NCI-H446 treated with DMSO at 0.1 percent for 48 hours (cell line): ENCODE measurements around the gene DNPEP.
"Not testable (repeated sequence)": the region's sequence is repeated elsewhere in the genome, so short reads cannot be mapped to it uniquely, and the experiment has no call there.

Experiments used
- DNase-seq: peaks from one replicate; lab custom pipeline; 2025; lab: John Stamatoyannopoulos, UW

DNPEP gene

DNA sequence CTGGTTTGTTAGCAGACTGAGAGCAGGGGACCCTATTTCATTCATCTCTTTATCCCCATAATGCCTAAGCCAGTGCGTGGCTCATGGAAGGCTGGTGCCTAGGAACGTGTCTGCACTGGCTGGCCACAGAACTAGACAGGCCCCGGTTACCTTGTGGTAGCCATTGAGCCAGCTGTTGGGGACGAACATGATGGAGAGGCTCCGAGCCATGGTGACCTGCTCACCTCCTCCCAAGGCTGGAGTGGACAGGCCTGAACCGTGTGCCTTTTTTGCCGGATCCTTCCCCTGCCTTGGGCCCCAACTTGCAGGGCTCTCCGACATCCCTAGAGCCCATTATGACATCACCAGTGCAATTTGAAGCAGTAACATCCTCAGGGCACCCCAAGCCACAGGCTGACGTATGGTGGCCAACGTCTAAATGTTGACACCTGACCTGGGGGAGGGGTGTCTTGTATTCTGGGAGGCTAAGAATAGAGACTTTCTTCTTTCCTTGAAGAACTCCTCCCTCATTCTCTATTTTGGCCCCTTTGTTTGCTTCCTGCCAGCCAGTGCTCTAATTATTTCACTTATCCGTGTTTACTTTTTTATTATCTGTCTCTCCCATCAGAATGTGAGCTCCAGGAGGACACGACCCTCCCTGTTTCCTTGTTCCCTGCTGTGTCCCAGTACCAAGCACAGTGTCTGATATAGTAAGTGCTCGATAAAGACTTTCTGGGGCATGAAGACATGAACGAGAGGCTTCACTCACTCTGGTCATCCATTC is 12.2 kb upstream of the DNPEP start:
- no peak for DNase-seq

DNA sequence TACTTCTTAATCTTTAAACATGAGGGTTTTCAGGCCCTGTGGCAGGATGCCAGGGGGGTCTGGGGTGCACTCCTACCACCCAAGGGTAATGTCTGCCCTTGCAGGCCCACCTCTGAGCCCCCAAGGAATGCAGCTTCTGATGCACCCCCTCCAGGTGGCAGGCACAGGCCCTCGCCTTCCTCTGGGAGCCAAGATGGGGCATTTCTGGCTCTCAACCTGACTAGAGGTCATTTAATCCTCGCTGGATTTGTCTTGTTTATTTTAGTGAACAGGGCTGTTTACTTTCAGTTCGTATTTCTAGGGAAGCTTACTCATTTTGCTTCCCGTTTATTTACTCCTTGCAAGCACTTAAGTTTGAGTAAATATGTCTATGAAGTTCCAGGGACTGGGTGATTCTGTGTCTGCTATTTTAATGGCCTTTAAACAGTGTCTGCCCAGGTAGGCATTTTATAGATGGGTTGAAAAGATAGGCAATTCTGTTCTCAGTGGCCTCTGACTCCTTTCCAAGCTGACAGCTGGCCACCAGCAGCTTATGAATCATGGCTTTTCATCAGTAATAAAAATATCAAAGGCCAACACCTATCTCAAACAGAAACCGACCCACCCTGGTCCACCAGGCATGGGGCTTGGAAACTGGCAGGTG is 11.1 kb upstream of the DNPEP start:
- DNase-seq: peak; percentile 11

DNA sequence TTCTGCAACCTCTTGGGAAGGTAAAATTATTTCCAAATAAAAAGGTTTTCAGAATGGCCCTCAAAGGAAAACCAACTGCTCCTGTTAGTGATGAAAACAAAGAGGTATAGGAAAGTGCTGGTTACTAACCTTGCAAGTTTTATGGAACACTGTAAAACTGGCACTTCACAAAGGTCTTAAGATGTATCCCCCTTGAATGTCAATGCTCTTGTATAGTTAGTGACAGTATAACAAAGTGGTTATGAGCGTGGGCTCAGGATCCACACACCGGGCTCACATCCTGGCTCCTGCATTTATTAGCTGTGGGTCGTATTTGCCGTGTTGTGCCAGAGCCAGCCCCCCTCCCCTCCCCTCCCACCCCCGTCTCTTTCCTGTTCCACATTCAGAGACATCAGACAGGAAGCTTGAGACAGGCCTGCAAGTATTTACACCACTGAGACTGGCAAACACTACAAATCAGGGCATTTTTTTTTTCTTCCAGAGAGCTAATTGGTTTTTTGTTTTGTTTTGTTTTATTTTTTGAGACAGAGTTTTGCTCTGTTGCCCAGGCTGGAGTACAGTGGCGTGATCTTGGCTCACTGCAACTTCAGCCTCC is 9.2 kb upstream of the DNPEP start:
- no peak for DNase-seq

DNA sequence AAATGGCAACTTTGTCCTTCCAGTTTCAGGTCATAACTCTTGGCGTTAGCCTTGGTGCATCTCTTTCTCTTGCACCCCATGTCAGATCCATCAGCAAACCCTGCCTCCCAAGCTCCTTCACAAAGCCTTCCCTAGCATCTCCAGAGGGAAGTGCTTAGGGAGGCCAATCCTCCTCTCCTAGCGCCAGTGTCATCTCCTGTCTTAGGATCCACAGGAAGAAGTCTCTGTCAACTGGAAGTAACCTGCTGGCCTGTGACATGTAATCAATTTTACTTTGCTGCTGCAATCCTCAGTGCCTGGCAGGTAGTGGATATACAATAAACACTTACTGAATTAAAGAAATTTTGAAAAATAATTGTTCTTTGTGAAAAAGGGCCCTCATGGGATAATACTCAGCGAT is 7.9 kb upstream of the DNPEP start:
- DNase-seq: no peak

DNA sequence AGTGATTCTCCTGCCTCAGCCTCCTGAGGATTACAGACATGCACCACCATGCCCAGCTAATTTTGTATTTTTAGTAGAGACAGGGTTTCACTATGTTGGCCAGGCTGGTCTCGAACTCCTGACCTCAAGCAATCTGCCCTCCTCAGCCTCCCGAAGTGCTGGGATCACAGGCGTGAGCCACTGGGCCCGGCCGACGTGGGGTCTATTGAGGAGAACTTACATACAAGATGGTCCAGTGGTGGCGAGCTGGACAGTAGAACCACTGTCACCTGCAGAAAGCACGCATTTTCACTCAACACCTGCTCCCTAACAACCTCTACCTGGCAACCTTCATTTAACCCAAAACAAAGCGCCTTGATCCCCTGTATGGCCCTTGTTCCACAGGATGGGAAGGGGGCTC is 7.3 kb upstream of the DNPEP start:
- DNase-seq: not testable (repeated sequence)

DNA sequence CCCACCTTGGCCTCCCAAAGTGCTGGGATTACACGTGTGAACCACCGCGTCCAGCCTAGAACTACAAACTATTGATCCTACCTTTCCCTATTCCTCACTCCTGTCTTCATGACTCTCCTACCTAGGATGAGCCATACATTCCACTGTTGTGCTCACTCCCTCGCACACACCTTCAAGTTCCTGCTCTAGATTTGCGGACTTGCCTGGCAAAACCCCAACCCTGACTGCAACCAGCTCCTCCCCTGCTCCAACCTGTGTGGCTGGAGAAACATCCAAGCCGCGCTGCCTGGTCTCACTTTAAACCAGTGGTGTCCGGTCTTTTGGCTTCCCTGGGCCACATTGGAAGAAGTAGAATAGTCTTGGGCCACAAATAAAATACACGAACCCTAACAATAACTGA is 5.0 kb upstream of the DNPEP start:
- DNase-seq: no peak

DNA sequence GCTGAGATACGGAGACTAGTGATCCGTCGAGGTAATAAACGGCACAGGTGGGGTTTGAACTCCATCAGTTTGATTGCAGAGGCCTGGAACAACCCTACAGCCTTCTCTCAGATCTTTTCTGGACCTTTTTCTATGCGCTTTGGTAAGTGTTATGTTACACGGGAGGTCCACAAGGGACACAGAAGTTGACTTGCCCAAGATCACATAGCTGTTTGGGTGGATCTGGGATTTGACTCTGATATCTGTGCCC is 1.1 kb upstream of the DNPEP start:
- no peak for DNase-seq

DNA sequence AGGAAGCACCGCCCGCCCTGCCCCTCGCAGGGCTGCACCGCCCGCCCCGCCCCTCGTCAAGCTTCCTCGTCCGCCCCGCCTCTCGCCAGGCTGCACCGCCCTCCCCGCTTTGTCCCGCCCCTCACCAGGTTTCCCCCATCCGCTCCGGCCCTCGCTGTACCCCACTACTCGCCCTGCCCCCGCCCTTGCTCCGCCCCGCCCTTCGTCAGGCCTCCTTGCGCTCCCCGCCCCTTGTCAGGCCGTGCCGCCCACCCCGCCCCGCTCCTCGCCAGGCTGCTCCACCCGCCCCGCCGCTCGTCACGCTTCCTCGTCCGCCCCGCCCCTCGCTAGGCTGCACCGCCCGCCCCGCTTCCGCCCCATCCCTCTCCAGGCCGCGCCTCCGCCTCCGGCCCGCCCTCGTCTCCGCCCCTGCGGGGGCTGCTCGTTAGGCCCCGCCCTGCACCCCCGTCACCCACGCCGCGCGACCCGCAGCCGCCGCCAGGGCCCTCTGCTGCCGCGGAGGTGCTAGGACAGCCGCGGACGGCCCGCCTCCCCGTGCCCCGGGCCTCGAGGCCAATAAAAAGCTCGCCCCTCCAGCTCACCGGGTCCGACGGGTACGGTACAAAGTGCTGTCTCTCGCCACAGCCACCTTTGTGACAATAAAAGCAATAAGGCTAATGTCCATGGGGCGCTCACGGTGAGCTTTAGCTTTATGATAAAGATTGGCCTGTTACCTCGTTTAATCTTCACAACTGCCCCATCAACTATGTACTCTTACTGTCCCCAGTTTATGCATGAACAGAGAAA is 602 bp upstream of the DNPEP start:
- peak; percentile 90 for DNase-seq

DNA sequence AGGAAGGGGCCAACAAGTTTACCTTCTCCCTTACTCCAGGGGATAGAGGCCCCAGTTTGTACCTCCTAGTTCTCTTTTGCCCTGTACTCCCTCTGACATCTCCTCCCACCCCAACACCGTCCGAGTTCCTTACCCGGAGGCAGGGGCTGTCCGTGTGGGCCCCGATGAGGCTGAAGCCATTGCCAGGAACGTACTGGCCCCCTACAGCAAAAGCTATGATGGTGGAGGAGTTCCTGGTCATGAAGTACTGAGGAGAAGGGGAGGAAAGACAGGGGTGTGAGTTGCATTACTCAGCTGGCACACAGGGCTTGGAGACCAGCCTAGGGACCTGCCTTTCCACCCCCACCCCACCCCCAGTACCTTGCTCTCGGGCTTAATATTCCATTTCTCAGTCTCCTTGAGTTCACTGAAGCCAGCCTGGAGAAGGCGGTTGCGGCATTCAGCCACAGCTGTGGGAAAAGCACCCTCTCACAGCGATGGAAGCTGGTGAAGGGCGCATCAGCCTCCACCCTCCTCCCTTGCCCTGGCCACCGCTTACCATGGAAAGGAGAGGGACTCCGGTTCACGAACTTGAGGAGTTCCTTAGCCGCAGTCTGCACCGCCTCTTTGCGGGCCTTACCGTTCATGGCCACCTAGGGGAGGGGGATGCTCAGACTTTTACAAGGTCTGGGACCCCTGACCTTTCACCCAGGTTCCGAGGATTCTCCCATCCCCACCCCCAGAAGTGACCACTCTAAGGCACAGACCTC is 1.0 kb downstream of the DNPEP start:
- DNase-seq: no peak

DNA sequence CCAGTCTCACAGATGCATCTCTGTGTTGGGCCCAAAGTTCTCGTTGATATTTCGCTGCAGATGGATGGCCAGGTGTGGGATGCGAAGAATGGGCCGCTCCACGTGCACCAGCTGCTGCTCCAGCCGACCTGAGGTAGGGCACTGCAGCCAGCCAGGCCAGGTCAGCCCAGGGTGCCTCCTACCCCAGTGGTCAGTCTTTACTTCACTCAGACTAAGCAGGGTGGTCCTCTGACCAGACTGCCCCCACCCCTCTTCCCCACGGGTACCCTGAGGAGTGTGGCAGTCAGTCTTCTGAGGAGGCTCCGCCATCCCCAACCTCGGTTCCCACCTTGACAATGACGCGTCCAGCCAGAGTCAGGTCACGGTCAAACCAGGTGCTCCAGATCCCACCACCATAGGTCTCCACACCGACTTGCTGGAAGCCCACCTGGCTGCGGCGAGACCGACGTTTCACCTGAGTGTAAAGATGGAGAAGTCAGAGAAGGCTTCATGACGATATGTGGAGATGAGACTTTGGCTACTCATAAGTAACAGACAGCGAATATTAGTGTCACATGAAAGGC is 1.7 kb downstream of the DNPEP start:
- DNase-seq: no peak

DNA sequence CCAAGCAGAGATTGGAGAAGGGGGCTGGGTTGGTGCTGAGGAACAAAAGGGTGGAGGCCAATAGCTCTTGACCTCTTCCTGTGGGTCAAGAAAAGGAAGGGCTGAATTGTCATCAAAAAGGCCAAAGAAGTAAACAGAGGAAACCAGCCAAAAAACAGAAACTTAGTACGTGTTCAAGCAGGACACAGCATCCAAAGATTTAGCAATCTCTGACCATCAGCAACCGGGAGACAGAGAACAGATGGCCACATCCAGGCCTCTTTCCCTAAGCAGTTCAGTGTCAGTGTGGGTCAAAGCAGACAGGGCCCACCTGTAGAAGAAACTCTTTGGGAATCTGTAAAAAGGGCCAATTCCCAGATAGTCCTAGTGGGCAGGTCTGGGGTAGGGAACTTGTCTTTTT is 2.9 kb downstream of the DNPEP start:
- DNase-seq: no peak

DNA sequence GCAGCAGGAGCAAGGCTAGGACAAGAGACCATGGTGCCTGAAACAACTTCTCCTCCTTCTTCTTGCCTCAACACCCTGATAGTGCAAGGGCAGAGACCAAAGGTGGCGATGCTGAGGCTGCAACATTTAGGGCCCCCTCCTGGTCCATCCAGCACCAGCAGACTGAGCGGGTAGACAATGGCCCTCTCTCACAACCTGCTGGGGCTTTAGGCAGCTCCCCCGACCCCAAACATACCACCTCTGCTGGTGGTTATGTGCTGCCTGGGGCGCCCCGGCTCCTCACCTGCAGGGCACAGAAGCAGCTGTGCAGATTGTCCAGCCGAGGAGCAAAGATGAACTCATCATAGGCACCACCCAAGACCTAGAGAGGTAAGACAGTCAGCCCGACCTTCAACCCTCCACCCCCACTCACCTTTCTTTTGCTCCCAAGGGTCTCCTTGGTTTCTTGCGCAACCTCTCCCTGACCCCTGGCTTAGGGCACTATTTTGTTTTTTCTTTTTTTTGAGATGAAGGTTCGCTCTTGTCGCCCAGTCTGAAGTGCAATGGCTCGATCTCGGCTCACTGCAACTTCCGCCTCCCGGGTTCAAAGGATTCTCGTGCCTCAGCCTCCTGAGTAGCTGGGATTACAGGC is 3.5 kb downstream of the DNPEP start:
- no peak for DNase-seq

DNA sequence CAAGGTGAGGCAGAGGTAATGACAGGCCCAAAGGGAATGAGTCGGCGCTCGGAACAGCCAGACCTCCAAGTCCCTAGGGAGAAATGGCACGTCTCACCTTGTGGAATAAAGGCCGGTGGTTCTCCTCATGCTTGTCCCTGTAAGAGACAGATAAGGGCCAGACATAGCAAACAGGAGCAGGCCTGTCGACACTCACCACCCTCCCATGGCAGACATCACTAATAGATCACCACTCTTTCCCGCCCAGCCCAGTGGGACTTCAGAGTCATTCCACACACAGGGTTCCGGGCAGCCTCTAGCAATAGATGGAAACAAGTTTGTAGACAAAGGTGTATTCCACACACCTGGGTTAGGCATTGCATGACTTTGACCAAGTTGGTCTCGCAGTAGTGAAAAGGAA is 6.3 kb downstream of the DNPEP start:
- no peak for DNase-seq

DNA sequence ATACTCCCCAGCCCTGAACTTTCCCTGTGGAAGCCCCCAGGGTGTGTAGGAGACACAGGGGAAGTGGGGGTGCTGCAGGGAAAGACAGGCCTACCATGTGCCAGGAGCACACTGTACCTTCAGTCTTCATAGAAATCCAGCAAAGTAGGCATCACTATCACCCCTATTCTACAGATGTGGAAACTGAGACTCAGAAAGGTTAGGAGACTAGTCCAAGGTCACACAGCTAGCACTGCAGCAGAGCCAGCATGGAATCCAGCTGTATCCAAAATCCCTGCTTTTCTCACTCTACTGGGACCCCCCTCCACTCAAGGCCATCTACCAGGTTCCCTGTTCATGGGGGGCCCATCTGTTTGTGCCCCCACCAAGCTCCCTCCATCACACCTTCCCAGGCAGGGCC is 6.8 kb downstream of the DNPEP start:
- no peak for DNase-seq

DNA sequence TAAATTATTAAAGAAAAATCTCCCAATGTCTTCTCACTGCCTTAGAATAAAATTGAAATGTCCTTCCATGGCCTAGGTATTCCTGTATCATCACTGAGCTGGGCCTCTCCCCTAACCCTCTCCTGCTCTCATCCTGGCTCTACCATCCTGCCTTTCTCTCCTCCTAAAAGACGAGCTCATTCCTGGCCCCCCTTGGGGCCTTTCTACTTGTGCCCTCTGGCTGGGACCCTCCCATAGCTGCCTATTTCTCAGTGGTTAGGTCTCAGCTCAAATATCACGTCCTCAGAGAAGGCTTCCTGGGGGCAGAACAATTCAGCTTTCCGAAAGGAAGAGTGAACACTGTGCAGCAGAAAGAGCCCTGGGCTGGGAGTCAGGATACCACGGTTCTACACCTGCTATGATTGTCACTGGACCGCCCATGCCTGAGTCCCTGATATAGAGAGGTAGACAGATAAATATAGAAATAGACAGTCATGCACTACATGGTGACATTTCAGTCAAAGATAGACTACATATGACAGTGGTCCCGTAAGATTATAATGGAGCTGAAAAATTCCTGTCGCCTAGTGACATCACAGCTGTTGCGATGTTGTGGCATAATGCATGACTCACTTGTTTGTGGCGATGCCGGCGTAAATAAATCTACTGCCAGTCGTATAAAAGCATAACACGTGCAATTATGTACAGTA is 9.4 kb downstream of the DNPEP start:
- no peak for DNase-seq

DNA sequence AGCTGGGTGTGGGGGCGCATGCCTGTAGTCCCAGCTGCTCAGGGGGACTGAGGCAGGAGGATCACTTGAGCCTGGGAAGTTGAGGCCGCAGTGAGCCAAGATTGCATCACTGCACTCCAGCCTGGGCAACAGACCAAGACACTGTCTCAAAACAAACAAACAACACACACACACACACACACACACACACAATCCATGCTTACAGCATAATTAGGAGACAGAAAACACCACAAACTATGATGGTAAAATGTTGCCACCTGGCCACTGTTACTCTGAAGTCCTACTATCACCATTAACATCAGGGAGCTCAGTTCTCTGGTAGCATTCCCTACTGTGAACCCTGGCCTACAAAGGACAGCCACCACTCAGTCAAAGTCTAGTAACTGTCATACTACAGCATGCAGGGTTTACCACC is 18.3 kb downstream of the DNPEP start:
- no peak for DNase-seq

DNA sequence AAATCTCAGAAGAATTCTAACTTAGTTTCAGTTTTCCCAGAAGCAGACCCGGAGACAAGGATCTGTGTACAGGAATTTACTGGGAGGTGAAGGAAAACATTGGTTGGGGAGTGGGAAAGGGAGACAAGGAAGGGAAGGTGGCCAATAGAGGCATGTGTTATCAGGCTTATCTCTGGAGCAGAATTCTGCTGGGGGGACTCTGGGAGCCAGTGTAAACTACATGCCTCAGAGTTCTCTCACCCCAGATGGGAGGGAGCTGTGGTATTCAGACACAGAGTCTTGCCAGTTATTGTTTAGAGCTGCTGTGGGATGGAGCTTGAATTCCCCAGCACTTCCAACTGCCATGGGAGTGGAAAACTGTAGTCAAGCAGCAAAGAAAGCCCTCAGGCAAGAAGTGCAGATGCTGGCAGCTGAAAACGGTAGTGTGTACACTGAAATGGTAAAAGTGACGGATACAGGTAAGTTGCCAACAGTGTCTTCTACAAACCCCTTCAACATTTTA is 19.0 kb downstream of the DNPEP start:
- DNase-seq: no peak

DNA sequence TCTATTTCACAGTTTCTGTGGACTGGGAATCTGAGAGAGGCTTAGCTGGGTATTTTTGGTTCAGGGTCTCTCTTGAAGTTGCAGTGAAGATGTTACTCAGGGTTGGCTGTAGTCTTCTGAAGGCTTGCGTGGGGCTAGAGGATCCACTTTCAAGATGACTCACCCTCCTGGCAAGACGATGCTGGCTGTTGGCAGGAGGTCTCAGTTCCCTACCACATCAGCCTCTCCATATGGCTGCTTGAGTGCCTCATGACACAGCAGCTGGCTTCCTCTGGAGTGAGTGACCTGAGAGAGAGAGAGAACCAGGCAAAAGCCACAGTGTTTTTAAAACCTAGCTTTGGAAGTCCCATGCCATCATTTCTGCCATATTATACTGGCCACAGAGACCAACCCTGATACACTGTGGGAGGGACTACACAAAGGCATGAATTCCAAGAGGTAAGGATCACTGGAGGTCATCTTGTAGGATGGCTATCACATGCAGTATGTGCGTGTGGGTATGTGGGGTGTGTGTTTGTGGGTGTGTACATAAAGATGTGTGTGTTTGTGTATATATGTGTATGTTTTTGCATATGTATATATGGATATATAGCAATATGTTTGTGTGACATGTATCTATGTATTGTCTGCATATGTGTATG is 25.1 kb downstream of the DNPEP start:
- peak; percentile 78 for DNase-seq

DNA sequence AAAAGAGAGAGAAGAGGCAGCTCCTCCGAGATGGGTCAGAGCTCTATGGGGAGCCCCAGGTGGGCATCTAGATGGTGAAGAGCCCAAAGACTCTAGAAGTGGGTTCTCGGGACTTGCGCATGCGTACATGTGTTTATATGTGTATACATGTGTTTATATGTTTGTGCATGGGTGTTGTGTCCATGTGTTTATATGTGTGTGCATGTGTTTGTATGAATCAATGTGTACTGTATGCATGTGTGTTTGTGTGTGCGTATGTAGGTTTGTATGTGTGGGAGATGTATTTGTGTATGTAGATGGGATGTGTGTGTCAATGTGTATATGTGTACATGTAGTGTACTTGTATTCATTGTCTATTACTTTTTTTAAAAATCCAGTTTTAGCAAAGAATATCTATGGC is 25.6 kb downstream of the DNPEP start:
- no peak for DNase-seq
